Fibroblast of lung (primary cell): Measurements from ENCODE around the gene CDH15. TPM values are rescaled to one million over a fixed set of nuclear protein-coding genes. Genes with fewer than 3 reads are reported as not detected.

Source experiments
- DNase-seq, 2 donors: peaks; one replicate each; pipeline versions ENCODE4 v3.0.0 to v3.0.0-alpha.2; 2010; ENCODE audit warnings: low read depth in 2 of 2
- H2AFZ ChIP-seq: 2 replicates; pipeline ENCODE4 v1.5.1; 2012; ENCODE audit warnings: low read length, control low read depth, inconsistent platforms
- H3K27ac ChIP-seq: 2 replicates; pipeline ENCODE4 v1.5.1; 2011; ENCODE audit warnings: low read length, control low read depth; ENCODE audit not compliant: insufficient read depth
- H3K27me3 ChIP-seq: 2 replicates; pipeline ENCODE4 v1.5.1; 2011; ENCODE audit warnings: mild to moderate bottlenecking, low read length; ENCODE audit not compliant: control insufficient read depth, insufficient read depth
- H3K36me3 ChIP-seq: 2 replicates; pipeline ENCODE4 v1.5.1; 2011; ENCODE audit warnings: low read length; ENCODE audit not compliant: control insufficient read depth, insufficient read depth
- H3K4me1 ChIP-seq: 2 replicates; pipeline ENCODE4 v1.5.1; 2011; ENCODE audit warnings: low read length; ENCODE audit not compliant: control insufficient read depth, insufficient read depth; ENCODE audit errors: extremely low read depth
- H3K4me2 ChIP-seq: 2 replicates; pipeline ENCODE4 v1.5.1; 2011; ENCODE audit warnings: low read length, control low read depth; ENCODE audit not compliant: insufficient read depth; ENCODE audit errors: extremely low read depth
- H3K4me3 ChIP-seq, 4 experiments: fragments of 200-600 bp in 1 of 4; sonication (generic) in 1 of 4; replicated peaks in 1 of 4; 2 replicates each; pipeline ENCODE4 v1.5.1; 2011 to 2016; ENCODE audit warnings: low read length in 4 of 4, low read depth in 3 of 4, mild to moderate bottlenecking in 3 of 4, control low read depth in 2 of 4, inconsistent platforms in 1 of 4, mixed read lengths in 1 of 4; ENCODE audit not compliant: insufficient read depth in 1 of 4; ENCODE audit errors: control extremely low read depth in 1 of 4
- H3K79me2 ChIP-seq: 2 replicates; pipeline ENCODE4 v1.5.1; 2012; ENCODE audit warnings: mild to moderate bottlenecking, low read length, inconsistent platforms; ENCODE audit not compliant: control insufficient read depth, insufficient read depth
- H3K9ac ChIP-seq: 2 replicates; pipeline ENCODE4 v1.5.1; 2011; ENCODE audit warnings: mild to moderate bottlenecking, low read length, control low read depth; ENCODE audit not compliant: insufficient read depth
- H3K9me3 ChIP-seq: 2 replicates; pipeline ENCODE4 v1.5.1; 2012; ENCODE audit warnings: low read depth, low read length; ENCODE audit not compliant: control insufficient read depth, insufficient read depth
- H4K20me1 ChIP-seq: 2 replicates; pipeline ENCODE4 v1.5.1; 2011; ENCODE audit warnings: low read length; ENCODE audit not compliant: control insufficient read depth, insufficient read depth; ENCODE audit errors: extremely low read depth
- EZH2 ChIP-seq: IDR thresholded peaks from 2 replicates; pipeline ENCODE4 v1.5.1; 2012; ENCODE audit warnings: low read length, control low read depth, mild to moderate bottlenecking; ENCODE audit errors: missing control alignments
- polyA plus RNA-seq, 2 donors: library from polyadenylated mRNA; depleted of rRNA in 1 of 2; stranded (reverse) in 1 of 2; unstranded in 1 of 2; fragments of >200 nt; gene quantifications; 2 replicates each; pipeline ENCODE4 v1.2.1, GENCODE V29; 2011 to 2012; ENCODE audit warnings: missing spikeins in 1 of 2
- total RNA-seq: library from RNA; depleted of rRNA; stranded (reverse); fragments of >200 nt; gene quantifications from 2 replicates; pipeline ENCODE4 v1.2.1, GENCODE V29; 2014
- TF ChIP-seq, protein P1 (sequence below), 2 donors: IDR thresholded peaks in 1 of 2; conservative IDR thresholded peaks in 1 of 2; 1 replicate in 1 of 2; 2 replicates in 1 of 2; pipeline ENCODE4 v1.5.1; 2011 to 2012; ENCODE audit warnings: low read length in 2 of 2, control low read depth in 1 of 2, inconsistent platforms in 1 of 2, low read depth in 1 of 2, mild to moderate bottlenecking in 1 of 2

CDH15 gene
- total and polyA plus RNA-seq, 2 donors (not counting 1 experiment from before 2014, with no cell fraction given), result 0.10 to 0.99 TPM

DNA sequence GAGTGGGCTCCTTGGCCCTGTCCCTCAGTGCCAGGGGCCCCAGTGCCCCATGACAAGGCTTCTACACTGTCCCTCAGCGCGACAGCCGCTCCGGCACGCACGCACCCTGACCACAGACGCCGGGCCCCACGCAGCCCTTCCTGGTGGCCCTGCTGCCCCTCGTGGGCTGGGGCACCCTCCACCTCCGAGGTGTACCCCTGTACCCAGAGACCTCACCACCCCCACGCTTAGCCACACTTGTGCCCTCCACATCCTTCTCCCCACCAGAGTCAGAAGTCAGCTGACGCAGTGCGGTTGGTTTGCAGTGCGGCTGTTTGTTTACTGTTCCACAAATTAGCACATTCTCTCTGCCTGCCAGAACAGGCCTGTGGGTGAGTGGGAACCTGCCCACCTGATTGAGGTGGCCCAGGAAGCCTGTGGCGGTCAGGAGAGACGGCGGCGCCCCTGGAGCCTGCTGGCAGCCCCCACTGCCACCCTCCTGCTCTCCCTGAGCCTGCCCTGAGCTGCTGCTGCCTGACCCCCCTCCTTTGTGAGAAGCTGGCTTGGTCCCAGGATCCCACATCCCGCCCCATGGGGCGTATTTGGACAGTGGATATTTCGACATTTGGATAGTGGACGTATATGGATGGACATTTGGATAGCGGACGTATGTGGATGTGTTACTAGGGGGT is 38.0 kb upstream of the CDH15 start:
- H3K36me3 ChIP-seq, result peaks cover 7% of the 10 kb centered on the region
- H3K27ac ChIP-seq, result no peak overlapping the region
- no peaks in the 10 kb centered on the region for H4K20me1 ChIP-seq
- H3K4me2 ChIP-seq, result no peak overlapping the region
- H2AFZ ChIP-seq, result no peak overlapping the region
- no peak overlapping the region for H3K4me3 ChIP-seq
- H3K79me2 ChIP-seq, result no peaks in the 10 kb centered on the region
- TF ChIP-seq, protein P1, sequence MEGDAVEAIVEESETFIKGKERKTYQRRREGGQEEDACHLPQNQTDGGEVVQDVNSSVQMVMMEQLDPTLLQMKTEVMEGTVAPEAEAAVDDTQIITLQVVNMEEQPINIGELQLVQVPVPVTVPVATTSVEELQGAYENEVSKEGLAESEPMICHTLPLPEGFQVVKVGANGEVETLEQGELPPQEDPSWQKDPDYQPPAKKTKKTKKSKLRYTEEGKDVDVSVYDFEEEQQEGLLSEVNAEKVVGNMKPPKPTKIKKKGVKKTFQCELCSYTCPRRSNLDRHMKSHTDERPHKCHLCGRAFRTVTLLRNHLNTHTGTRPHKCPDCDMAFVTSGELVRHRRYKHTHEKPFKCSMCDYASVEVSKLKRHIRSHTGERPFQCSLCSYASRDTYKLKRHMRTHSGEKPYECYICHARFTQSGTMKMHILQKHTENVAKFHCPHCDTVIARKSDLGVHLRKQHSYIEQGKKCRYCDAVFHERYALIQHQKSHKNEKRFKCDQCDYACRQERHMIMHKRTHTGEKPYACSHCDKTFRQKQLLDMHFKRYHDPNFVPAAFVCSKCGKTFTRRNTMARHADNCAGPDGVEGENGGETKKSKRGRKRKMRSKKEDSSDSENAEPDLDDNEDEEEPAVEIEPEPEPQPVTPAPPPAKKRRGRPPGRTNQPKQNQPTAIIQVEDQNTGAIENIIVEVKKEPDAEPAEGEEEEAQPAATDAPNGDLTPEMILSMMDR (conservative IDR thresholded peaks at IDR 0.05 in 1 of 2, IDR thresholded peaks at IDR 0.05 in 1 of 2; ENCODE audit: low read depth in 1 of 2, low read length in 2 of 2), result no peak
- TF ChIP-seq EZH2, result no peak
- no peaks in the 10 kb centered on the region for H3K4me1 ChIP-seq
- DNase-seq, result no peak
- H3K27me3 ChIP-seq, result no peaks in the 10 kb centered on the region
- no peak overlapping the region for H3K9ac ChIP-seq
- no peaks in the 10 kb centered on the region for H3K9me3 ChIP-seq

DNA sequence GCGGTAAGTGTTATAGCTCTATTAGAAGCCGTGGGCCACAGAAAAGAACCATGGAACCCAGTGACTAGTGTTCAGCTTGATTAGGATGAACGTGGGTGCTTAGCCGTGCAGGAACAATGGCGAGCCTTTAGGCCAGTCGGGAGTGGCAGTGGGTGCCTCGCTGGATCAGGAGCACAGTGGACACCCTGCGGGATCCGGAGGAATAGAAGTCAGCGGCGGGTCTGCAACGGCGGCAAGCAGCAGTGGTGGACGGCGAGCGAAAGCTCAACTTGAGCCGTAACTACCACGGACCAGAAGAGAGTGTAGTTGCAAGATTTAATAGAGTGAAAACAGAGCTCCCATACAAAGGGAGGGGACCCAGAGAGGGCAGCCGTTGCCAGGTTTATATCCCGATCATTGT is 37.3 kb upstream of the CDH15 start:
- Histone ChIP-seq H3K27me3 (no peaks in the 10 kb centered on the region), H3K36me3 (peaks cover 7% of the 10 kb centered on the region)

DNA sequence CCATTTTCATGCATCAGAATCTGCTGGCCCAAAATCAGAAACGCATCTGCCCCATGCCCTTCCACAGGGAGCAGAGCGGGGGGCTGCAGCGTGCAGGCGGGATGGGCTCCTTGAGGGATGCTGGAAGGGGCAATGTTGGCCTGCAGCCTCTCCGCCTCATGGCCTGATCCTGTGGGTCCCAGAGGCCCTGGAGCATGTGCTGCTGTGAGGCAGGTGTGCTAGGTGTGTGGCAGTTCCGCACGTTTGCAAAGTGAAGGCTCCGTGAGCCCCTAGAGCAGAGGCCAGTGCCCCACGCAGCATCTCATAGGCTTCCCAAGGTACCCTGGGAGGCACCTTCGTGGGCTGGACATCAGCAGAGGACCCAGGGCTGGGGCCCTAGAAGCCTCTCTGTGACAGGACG is 36.4 kb upstream of the CDH15 start:
- Histone ChIP-seq H3K36me3 (peaks cover 7% of the 10 kb centered on the region), H3K27me3 (no peaks in the 10 kb centered on the region), H3K27ac (no peak overlapping the region), H3K9ac (no peak overlapping the region), H3K4me2 (no peak overlapping the region), H3K9me3 (no peaks in the 10 kb centered on the region), H4K20me1 (no peaks in the 10 kb centered on the region), H3K4me1 (no peaks in the 10 kb centered on the region), H3K79me2 (no peaks in the 10 kb centered on the region), H3K4me3 (no peak overlapping the region), H2AFZ (no peak overlapping the region)
- no peak for DNase-seq
- TF ChIP-seq, protein P1 (conservative IDR thresholded peaks at IDR 0.05 in 1 of 2, IDR thresholded peaks at IDR 0.05 in 1 of 2; ENCODE audit: low read depth in 1 of 2, low read length in 2 of 2), result no peak
- no peak for TF ChIP-seq EZH2

More for the DNA sequence above, 37.3 kb upstream of the CDH15 start:
- Histone ChIP-seq H3K27ac (no peak overlapping the region), H3K9ac (no peak overlapping the region), H3K4me3 (no peak overlapping the region), H2AFZ (no peak overlapping the region), H3K79me2 (no peaks in the 10 kb centered on the region), H3K4me1 (no peaks in the 10 kb centered on the region), H3K9me3 (no peaks in the 10 kb centered on the region), H4K20me1 (no peaks in the 10 kb centered on the region), H3K4me2 (no peak overlapping the region)
- no peak for TF ChIP-seq EZH2
- TF ChIP-seq, protein P1 (conservative IDR thresholded peaks at IDR 0.05 in 1 of 2, IDR thresholded peaks at IDR 0.05 in 1 of 2; ENCODE audit: low read depth in 1 of 2, low read length in 2 of 2), result no peak
- no peak for DNase-seq
